Kidney glomerular epithelial cell (primary cell): ENCODE data around the gene INTS7.
"Not testable (repeated sequence)": the region's sequence is repeated elsewhere in the genome, so short reads cannot be mapped to it uniquely, and the experiment has no call there.

ENCODE experiments used
- DNase-seq: peaks from one replicate; lab custom pipeline; 2025; lab: John Stamatoyannopoulos, UW

The INTS7 gene

DNA sequence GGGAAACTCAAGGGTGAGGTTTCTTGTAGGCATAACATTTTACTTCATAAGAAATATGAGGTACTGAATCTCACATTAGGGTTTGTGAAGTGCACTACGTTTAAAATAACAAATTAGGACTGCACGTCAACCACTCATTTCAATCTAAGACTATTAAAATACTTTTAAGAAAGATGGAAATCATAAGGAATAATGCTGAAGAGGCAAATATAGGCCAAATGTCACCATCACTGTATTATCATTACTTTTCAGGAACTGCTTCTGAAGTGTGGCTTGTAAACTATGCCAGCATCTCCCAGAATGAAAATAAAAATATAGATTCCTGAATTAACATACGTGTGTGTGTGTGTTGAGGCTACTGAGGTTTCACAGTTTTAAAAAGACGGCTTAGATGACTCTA lies 56.8 kb downstream of the INTS7 start:
- DNase-seq: no peak

DNA sequence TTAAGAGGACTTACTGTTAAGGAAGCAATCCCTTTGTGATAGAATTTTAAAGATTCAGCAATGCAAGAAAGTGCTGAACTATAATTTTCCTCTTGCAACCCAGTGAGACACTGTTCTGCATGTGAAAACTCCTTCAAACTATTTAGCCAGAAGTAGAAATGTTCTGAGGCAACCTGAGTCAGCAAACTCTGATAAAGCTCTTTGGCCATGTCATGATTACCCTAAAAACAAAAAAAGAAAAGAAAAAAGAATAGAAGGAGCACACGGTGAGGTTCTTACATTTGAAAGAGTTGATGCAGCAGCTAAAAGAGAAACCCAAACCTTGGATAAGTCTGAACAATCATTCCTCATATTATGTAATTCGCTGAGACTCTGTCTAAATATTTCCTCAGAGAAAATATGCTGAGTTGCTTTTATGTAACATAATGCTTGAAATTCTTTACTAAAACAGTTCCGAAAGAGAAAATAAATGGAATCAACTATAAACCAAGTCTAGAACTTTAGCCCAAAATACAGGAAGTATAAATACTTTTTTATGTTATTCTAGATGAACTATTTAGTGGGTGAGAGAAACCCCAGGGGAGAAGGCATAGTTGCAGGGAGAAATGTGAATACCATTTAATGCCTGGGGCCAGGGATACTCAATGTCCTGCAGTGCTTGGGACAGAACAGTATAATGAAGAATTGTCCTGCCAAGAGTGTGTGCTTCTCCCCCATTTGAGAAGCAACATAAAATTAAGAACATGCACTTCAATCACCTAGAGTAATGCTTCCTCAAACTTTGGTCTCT lies 60.0 kb downstream of the INTS7 start:
- no peak for DNase-seq

DNA sequence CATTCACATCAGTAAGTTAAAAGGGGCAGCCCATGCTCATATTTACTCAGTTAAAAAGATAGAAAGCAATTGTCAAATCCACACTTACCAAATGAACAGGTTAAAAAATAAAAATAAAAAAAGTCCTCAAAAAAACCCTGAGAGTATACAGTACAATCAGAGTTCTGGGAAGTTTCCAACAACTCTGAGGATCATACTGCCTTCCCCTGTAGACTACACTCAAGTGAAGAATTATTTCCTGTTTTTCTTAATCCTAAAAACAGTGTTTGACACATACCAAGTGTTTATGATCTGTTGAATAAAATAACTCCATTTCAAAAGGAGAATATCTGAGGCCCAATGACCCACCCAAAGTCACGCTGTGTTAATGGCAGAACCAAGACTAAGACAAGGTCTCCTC lies 61.8 kb downstream of the INTS7 start:
- no peak for DNase-seq

DNA sequence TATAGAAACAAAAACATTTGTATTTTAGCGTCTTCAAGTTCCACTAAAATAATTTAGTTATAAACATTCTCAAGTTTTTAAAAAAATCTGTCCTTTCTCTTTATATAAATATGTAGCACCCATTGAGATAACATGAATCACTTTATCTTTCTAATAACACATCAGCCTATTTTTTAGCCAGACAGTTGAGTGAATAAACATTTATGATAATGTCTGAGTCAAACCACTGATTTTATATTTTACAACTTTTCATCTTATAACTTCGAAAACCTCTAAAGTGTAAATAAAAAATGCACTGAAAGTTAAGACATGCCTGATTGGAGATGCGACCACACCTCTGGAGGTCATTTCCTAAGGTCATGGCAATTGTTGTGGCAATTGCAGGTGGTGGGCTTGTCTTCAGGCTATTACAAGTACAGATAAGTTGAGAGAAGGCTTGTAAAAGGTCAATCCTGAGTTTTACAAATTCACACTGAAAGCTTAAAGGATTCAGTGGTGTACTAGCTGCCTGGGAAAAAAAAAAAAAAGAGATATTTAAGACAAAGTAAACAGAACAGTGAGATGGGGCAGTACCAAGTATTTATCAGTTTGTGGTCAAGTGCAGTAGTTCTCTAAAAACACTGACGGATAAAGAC lies 67.0 kb downstream of the INTS7 start:
- DNase-seq: no peak

DNA sequence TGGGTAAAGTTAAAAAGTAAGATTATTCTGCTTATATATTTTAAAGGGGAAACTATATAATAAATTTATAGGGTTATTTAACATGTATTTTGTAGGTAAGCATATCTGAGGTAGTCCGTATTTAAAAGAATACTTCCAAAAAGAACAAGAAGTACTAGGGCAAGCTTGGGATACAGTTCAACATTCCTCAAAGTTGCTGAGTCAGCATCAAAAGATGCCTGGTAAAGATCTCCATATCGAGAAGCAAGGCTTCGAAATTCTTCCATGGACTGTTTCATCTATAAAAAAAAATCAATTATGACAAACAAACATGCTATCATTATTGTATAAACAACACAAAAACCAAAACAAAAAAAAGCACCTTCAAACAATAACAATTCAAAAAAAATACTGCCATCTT lies 67.7 kb downstream of the INTS7 start:
- DNase-seq: no peak

DNA sequence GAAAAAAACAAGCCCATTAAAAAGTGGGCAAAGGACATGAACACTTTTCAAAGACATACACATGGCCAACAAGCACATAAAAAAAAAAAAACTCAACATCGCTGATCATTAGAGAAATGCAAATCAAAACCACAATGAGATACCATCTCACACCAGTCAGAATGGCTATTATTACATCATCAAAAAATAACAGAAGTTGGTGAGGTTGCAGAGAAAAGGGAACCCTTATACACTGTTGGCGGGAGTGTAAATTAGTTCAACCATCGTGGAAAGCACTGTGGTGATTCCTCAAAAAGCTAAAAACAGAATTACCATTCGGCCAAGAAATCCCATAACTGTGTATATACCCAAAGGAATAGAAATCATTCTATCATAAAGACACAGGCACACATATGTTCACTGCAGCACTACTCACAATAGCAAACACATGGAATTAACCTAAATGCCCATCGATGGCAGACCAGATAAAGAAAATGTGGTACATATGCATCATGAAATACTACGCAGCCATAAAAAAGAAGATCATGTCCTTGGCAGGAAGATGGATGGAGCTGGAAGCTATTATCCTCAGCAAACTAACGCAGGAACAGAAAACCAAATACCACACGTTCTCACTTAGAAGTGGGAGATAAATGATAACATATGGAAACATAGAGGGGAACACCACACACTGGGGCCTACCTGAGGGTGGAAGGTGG lies 70.1 kb downstream of the INTS7 start:
- no peak for DNase-seq

DNA sequence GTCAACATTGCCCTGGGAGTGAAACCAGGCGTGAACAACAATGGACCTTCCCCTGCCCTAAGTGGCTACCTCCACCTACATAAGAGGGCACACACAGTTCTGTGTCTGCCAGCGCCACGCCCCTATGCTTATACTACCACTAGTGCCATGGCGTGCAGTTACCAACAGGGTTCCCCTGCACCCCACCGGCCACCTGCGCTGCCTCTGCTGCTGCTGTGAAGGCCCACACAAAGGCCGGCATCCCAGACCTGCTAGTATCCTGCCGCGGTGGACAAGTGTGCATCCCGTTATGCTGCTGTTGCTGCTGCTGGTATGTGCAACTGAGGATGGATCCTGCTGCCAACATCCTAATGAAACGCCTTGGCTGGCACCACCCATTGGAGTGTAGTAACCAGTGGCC lies 75.7 kb downstream of the INTS7 start:
- DNase-seq: no peak

DNA sequence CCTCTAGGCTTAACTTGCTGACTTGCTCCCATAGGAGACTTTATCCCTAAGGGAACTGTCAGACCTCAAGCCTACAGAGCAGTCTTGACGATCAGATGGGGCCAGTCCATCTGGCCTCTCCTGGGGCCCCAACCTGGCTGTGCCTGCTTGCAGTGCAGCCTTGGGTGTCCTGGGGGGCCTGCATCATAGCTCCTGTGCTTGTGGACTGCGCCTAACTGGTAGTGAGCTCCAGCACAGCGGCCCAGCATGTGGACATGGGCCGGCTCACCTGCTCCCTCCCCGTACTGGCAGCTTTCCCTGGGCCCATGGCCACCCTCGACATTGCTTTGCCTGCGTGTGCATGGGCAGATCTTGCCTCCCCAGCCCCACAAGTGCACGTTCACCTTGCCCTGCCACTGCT lies 76.1 kb downstream of the INTS7 start:
- no peak for DNase-seq

DNA sequence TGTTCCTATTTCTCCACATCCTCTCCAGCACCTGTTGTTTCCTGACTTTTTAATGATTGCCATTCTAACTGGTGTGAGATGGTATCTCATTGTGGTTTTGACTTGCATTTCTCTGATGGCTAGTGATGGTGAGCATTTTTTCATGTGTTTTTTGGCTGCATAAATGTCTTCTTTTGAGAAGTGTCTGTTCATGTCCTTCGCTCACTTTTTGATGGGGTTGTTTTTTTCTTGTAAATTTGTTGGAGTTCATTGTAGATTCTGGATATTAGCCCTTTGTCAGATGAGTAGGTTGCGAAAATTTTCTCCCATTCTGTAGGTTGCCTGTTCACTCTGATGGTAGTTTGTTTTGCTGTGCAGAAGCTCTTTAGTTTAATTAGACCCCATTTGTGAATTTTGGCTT lies 81.3 kb downstream of the INTS7 start:
- not testable (repeated sequence) for DNase-seq

DNA sequence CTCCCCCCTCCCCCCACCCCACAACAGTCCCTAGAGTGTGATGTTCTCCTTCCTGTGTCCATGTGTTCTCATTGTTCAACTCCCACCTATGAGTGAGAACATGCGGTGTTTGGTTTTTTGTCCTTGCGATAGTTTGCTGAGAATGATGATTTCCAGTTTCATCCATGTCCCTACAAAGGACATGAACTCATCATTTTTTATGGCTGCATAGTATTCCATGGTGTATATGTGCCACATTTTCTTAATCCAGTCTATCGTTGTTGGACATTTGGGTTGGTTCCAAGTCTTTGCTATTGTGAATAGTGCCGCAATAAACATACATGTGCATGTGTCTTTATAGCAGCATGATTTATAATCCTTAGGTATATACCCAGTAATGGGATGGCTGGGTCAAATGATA lies 81.8 kb downstream of the INTS7 start:
- DNase-seq: not testable (repeated sequence)

DNA sequence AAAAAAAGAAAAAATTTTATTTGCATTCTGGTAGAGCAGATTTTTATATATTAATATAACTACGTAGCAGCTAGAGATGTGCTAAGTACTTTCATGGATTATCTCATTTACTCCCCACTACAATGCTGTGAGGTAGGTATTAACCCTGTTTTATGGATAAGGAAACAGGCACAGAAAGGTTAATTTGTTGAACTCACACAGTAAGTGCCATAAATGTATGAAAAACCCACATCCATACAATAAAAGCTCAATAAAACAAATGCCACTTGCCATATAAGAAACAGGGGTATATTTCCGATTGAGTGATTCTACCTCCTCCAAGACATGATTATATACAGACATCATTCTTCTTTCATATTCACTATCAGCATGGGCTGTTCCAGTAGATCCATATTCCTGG lies 83.1 kb downstream of the INTS7 start:
- DNase-seq: no peak

DNA sequence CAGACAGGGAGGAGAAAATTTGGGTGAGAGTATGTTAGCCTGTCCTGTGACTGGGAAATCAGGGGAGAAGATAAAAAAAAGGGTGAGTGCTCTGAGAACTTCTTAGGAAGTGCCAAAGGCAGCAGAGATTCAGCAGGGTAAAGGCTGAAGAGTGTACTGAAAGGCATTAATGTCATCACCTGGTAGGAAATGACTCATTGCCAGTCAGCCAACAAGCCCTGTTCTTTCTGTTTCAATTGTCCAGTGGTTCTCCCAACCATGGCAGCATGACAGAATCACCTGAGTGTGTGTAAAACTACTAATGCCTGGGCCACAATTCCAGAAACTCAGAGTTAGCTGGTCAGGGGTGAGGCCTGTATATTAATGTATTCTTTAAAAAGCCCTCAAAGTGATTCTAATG lies 83.5 kb downstream of the INTS7 start:
- DNase-seq: peak; percentile 80

DNA sequence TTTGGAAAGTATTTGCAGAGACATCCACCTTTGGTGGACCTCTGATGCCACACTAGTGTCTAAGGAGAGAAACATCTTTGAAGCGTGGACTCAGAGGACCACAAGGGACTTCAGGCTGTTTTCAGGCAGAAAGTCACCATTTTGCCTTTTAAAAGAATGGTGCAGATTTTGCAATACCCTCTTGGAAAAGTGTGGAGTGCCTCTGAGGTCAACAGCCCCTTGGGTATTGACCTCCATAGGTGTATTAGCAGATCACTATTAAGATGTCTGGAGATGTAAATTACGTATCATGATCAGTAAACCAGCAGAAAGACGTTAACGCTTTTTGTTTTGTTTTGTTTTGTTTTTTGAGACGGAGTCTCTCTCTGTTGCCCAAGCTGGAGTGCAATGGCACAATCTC lies 87.0 kb downstream of the INTS7 start:
- no peak for DNase-seq

DNA sequence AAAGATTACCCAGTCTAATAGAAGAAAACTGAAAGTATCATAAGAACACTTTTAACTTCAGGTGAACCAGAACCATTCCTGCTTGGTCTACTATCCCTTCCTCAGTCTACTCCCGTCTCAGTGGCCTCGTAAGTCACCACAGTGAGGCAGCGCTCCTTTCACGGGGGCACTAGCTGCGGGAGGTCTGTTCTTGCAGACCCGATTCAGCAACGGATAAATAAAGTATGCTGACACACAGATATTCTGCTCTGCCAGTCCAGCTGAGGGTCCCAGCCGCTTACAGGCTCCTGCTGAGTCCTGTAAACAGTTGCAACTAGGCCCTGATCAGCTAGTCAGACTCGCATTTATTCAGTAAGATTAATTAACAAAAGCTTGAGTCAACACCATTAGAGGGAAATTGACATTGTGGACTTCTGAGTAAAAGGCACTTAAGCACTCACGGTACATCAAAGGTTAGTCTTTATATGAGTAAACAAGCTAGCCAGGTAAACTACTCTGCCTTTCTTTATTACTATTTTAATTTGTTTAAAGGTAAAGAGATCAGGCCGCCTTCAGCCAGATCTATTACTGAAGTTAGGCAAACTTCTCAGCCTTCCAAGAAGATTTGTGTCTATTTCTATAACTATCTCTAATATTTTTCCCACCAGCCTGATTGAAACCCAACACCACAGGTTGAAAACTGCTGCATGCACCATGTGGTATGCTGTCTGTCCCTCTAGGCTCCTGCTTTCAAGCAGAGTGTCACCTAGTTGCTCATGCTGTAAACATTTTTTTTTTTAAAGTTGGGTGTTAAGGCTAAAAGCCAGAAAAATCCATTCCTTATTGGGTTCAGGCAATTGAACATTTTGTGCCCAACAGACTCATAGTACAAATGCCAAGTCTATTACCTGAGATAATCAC lies 87.7 kb downstream of the INTS7 start:
- DNase-seq: no peak

DNA sequence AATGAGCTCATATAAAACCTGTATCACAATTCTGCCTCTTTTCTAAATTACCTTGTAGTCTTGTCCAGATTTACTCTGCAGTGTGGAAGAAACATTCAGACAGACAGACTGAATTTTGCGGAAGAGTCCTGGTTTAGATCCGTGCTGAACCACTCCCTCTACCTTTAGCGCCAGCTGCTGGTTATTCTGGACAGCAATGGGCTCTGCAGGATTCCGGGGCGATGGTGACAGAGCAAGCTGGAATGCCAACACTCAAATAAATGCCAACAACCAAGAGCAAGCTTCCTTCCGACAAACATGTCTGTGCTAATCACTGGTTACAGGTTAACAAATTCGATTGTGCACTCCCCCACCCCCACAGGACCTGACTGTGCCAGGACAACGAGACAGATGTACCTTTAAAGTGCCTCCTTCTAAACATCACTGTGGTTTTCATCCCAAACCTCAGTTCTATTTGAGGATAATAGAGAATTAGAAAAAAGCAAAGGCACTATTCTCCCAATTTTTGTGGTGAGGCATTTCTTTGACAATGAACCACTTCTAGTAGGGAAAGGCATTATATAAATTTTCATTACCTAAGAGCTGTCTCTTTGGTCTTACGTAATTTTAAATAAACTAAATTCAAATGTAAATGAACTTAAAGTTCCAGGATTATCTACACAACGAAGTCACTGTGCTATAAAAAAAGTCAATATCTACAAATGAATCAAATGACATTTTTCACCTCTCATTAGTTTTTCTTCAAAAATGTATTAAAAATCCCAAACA lies 90.4 kb downstream of the INTS7 start:
- peak; percentile 81 for DNase-seq

DNA sequence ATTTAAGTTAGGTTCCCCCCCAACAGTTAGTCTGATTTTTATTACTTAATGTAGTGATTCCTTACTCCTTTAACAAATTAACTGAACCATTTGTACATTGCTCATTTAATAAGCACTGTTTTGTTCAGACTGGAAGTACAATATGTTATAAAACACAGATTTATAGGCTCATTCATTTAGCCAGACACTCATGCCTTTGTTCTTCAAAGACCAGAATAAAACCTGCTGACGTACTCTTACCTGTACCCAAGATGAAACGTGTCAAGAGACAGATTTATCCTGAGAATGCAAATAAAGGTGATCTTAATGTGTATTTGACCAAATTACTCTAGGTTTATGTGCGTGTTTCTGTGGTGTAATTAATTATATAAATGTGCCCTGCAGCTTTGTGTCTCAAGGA lies 92.8 kb downstream of the INTS7 start:
- no peak for DNase-seq

DNA sequence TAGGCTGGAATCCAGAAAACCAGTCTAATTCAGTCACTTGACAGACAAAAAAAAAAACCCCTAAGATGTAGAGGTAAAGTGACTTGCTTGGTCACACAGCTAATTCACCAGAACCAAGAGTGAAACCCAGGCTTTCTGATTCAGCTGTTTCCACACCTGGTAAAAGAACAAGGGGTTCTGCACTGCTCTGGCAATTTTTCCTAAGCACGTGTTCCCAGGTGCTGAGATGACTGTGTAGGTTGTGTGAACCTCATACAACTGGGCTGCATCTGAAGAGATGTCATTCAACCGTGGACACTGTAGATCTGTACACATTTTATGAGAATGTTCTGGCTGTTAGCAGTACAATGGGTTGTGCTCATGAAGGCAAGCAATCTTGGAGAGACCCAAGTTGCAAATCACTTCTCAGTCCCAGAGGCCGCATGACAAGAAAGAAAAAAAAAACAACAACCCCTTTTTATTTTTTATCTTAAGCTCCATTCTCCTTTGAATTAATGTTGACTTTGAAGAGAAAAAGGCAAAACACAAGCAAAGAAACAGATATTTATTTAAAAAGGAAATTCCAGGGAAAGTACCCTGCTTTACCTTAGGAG lies 95.4 kb downstream of the INTS7 start:
- DNase-seq: no peak

DNA sequence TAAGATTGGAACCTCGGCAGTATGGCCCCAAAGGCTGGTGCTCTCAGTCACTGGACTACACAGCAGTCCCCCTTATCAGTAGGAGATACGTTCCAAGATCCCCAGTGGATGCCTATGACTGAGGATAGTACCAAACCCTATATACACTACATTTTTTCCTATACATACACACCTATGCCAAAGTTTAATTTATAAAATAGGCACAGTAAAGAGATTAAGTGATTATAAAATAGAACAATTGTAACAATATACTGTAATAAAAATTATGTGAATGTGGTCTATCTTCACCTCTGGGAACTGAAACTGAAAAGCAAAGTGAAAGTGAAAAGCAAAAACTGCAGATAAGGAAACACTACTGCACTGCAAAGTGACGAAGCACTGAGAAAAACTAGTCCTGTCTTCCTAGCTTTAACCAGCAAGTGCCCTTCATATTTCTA lies 96.8 kb downstream of the INTS7 start:
- no peak for DNase-seq

DNA sequence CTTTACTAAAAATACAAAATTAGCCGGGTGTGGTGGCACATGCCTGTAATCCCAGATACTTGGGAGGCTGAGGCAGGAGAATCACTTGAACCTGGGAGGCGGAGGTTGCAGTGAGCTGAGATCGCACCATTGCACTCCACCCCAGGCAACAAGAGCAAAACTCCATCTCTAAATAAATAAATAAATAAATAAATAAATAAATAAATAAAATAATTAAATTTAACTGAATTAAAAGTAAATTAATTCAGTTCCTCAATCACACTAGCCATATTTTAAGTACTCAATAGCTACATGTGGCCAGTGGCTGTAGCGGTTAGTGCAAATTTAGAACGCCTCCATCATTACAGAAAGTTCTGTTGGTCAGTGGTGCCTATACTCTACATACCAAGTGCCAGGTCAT lies 97.9 kb downstream of the INTS7 start:
- not testable (repeated sequence) for DNase-seq

DNA sequence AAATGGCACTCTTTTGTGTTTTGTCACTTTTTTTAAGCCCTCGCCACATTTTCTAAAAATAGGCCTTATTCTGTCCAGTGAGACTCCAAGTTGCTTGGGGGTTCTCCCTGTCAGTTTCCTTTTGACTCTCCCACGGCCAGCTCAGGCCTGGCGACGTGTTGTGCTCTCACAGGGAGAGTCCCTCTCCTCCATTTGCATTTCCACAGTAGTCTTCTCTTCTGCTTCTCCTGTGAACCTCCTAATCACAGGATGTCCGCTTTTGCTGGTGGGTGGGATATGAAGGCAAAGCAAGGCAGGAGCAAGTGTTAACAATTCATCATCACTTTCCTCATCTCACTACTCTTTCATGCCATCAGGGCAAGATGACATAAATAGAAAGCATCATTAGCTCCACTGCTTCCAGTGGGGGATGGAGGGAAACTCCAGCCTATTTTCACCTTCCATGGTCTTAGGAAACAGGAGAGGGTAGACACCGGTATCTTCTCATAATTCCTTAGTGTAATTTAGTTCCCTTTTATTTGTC lies 99.8 kb downstream of the INTS7 start:
- no peak for DNase-seq
